HL-60 (cell line): ENCODE data around the gene NCS1.
"Not testable (repeated sequence)": the region's sequence is repeated elsewhere in the genome, so short reads cannot be mapped to it uniquely, and the experiment has no call there.

Source experiments
- DNase-seq, 2 experiments: peaks; one replicate each; pipeline ENCODE4 v3.0.0-alpha.2; 2010 to 2020; ENCODE audit warnings: low read depth in 1 of 2, low spot score in 1 of 2
- H3K27ac ChIP-seq: fragments of 250-450 bp; sonication (Bioruptor Pico); replicated peaks from 2 replicates; pipeline ENCODE4 v1.5.1; 2020; ENCODE audit warnings: mild to moderate bottlenecking, moderate library complexity
- H3K27me3 ChIP-seq: fragments of 250-450 bp; sonication (Bioruptor Pico); 2 replicates; pipeline ENCODE4 v1.5.1; 2021; ENCODE audit warnings: mild to moderate bottlenecking, moderate library complexity; ENCODE audit not compliant: insufficient read depth, poor library complexity, severe bottlenecking
- H3K4me3 ChIP-seq: replicated peaks from 2 replicates; pipeline ENCODE4 v1.5.1; 2011; ENCODE audit warnings: mild to moderate bottlenecking, control low read depth, low read length; ENCODE audit not compliant: insufficient read depth
- CTCF ChIP-seq: IDR thresholded peaks from one replicate; pipeline ENCODE4 v1.5.1; 2011; ENCODE audit warnings: low read length, control low read depth, inconsistent platforms; ENCODE audit not compliant: insufficient read depth
- GABPA ChIP-seq: IDR thresholded peaks from 2 replicates; pipeline ENCODE4 v1.6.1; 2012; ENCODE audit warnings: low read depth
- POLR2AphosphoS5 ChIP-seq: IDR thresholded peaks from 2 replicates; pipeline ENCODE4 v1.6.1; 2012; ENCODE audit warnings: low read depth
- REST ChIP-seq: IDR thresholded peaks from 2 replicates; pipeline ENCODE4 v1.6.1; 2012; ENCODE audit warnings: low read depth; ENCODE audit not compliant: insufficient replicate concordance
- SPI1 ChIP-seq: IDR thresholded peaks from 2 replicates; pipeline ENCODE4 v1.6.1; 2012; ENCODE audit warnings: low read depth, mild to moderate bottlenecking, borderline replicate concordance

The NCS1 gene

GRCh38 chr9:130275156-130275555, 103.0 kb downstream of the NCS1 start:
- H3K27ac ChIP-seq = no peak overlapping the region
- H3K4me3 ChIP-seq = no peak overlapping the region
- no peak for DNase-seq
- TF ChIP-seq CTCF = no peak
- TF ChIP-seq REST = no peak
- no peak for TF ChIP-seq SPI1
- peaks cover 2% of the 10 kb centered on the region for H3K27me3 ChIP-seq

GRCh38 chr9:130276121-130276520, 103.9 kb downstream of the NCS1 start:
- Histone ChIP-seq H3K4me3 (no peak overlapping the region), H3K27me3 (peaks cover 2% of the 10 kb centered on the region), H3K27ac (no peak overlapping the region)
- TF ChIP-seq CTCF = no peak
- no peak for TF ChIP-seq REST
- no peak for TF ChIP-seq GABPA
- TF ChIP-seq SPI1 = no peak
- no peak for TF ChIP-seq POLR2AphosphoS5
- DNase-seq = no peak

- Histone ChIP-seq H3K27ac (no peak overlapping the region), H3K4me3 (no peak overlapping the region), H3K27me3 (peaks cover 2% of the 10 kb centered on the region)
- no peak for TF ChIP-seq CTCF
- TF ChIP-seq REST = no peak
- TF ChIP-seq POLR2AphosphoS5 = no peak
- TF ChIP-seq GABPA = no peak
- no peak for TF ChIP-seq SPI1
- no peak for DNase-seq
Measured at GRCh38 chr9:130276955-130277354, 104.8 kb downstream of the NCS1 start.

GRCh38 chr9:130277525-130277924, 105.3 kb downstream of the NCS1 start:
- not testable (repeated sequence) for DNase-seq, H3K27me3 ChIP-seq

More at GRCh38 chr9:130277525-130277924, 105.3 kb downstream of the NCS1 start:
- not testable (repeated sequence) for H3K27ac ChIP-seq, H3K4me3 ChIP-seq
